GM19395 (cell line): Measurements from ENCODE around the gene RBM23.
"Not testable (repeated sequence)": the region's sequence is repeated elsewhere in the genome, so short reads cannot be mapped to it uniquely, and the experiment has no call there.

ENCODE experiments used
- ATAC-seq: cut with Tn5 transposase; IDR thresholded peaks from one replicate; pipeline ENCODE4 v1.9.1; 2021; ENCODE audit warnings: mild to moderate bottlenecking, moderate library complexity; ENCODE audit not compliant: unreplicated experiment

The RBM23 gene

DNA sequence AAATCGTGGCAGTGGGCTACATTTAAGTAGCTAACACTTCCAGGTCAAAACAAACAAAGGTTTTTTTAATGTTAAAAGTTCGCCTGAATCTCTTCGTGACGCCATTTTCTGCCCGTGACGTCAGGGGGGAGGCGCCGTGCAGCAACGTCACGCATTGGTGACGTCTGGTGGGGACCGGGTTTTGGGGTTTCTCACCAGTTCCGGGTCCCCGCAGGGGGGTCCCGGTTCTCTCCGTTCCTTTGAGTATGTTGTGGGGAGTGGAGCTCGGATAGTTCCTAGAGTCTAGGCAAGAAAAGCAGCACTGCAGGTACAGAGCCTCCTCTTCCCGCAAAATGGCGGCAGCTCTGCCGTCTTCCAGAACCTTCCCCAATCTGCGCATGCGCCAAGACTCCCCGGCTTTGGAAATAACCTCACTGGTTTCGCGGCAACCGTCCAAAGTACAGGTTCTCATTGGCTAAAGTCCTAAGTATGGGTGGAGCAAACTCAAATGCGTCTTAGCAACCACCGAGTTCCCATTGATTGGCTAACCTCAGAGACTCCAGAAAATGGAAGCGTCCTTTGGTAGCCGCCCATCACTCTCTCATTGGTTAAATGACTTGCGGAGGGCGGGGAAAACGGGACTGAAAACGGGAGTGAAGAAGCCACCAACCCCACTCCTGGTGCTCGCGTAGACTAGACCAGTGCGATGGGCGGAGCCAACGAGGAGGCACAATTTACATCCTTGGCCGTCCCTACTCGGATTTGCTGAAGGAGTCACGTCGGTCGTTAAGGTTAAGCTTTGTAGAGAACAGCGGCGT lies at the start of gene RBM23:
RBM23 (minus strand) TSS at position 346 of the 797 bp plus-strand sequence.
- peak; percentile 91 for ATAC-seq

DNA sequence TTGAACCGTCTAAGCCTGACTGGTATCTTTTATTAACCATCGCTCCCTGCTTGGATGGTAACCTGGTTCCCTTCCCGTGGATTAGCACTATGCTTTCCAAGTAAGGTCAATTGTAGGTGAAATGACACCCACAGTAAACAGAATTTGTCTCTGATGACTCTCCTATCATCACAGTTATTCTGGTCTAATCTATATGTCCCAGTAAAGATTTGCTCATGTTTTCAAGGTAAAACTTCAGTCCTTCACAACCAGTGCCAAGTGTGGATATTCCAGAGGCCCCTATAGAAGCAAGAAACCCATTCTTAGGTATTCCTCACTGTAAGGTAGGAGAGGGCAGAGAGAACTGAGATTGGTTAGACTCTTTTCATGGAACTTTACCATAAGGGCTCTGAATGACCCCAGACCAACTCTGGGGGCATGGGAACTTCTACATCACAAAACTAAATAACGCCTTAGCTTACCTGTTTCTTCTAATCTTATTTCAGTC lies 47.9 kb upstream of the RBM23 start:
- no peak for ATAC-seq

DNA sequence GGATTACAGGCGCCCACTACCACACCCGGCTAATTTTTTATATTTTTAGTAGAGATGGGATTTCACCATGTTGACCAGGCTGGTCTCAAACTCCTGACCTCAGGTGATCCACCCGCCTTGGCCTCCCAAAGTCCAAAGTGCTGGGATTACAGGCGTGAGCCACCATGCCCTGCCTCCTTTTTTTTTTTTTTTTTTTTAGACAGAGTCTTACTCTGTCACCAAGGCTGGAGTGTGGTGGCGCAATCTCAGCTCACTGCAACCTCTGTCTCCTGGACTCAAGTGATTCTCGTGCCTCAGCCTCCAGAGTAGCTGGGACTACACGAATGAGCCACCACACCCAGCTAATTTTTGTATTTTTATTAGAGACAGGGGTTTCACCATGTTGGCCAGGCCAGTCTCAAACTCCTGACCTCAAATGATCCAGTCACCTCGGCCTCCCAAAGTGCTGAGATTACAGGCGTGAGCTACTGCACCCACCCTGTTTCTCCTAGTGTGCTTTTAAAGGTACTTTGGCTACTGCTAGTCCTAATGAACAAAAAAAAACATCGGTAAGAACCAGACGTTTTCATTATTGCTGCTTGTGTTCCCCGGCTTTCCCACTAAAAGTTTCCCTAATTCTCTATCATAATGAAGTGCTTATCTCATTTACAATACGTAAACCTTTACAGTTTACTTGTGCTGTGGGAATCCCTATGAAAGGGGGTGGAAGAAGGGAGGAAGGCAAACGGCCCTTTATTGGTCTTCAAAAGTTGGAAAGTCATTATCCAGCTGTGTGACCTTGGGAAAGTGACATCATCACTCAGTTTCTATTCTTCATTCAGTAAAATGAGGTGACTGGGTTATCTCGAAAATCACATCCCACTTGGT lies 47.2 kb upstream of the RBM23 start:
- ATAC-seq: not testable (repeated sequence)

DNA sequence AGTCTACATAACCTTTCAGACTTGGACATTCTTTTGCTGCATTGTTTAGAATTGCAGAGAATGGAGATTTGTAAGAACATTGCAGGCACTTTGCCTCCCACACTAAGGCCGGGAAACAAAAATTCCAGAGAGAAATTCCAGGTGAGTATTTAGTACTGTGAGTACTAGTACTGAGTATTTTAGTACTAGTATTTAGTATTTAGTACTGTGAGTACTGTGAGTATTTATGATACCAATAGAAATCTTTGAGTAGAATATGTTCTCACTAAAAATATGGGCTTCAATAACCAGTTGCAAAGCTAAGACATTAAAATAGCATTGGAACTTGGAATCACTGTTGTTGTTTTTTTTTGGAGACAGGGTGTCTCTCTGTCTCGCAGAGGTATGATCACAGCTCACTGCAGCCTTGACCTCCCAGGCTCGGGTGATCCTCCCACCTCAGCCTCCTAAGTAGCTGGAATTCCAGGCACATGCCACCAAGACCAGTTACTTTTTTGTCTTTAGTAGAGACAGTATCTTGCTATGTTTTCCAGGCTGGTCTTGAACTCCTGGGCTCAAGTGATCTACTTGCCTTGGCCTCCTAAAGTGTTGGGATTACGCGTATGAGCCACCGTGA lies 43.2 kb upstream of the RBM23 start:
- ATAC-seq: no peak

DNA sequence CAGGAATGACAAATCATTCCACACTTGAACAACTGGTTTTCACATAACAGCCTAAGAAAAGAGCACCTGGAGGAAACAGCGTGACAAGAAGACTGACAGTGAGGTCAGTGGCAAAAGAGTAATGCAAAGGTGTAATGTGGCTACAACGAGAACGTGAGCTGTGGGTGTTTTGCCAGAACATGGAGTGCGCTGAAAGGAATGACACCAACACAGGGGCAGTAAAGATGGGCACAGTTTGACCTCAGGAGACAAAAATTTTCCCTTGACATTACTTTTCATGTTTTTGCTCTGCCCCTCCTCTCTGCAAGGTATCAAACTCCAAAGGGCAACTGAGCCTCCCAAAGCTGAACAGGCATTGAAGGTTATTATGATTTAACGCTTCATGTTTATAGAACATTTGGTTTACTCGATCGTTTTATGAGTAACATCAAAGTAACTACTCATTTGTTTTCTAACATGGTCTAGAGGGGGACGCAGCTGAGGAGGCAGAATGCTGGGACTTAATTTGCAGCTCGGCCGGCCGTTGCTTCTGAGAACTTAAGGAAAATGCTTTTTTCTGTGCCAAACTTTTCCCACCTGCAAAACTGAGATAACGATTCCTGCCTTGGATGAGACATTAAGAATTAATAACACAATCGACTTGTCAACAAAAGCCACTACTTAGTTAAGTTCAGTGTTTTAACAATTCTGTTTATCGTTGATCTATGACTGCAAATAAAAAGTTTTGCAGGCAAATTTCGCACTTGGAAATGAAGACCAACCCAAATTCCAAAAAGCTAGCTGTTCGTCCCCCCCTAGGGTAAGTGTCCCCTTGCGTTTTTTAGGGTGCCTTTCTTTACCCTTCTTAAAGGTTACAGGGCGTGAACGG lies 37.0 kb upstream of the RBM23 start:
- ATAC-seq: no peak

DNA sequence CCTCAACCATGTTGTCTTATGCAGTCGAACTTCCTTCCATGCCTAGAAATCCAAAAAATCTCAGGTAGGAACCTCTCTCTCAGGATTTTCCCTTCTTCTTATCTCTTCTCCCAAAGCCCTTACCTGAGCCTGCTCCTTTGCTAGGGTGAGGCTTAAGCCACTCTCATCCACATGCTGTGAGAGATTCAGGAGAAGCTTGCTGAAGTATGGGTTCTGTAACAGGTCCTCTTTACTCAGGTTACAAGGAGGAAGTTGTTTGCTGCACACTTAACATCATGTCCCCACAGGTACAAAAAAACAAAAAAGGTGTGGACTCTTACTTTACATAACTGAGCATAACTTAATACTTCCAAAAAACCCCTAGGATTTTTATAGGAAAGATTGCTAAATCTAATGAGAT lies 33.5 kb upstream of the RBM23 start:
- ATAC-seq: no peak

DNA sequence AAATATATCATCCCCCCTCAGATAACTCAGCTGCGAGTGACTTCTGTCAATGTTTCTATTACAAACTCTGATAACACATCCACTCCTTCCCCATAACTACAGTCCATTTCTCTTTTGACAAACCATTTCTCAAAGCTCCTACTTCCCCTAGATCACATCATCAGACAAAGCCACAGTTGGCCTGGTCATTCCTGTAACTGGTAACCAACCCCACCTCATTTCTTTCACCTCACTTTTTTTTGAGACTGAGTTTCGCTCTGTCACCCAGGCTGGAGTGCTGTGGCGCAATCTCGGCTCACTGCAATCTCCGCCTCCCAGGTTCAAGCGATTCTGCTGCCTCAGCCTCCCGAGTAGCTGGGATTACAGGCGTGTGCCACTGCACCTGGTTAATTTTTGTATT lies 32.8 kb upstream of the RBM23 start:
- ATAC-seq: not testable (repeated sequence)

DNA sequence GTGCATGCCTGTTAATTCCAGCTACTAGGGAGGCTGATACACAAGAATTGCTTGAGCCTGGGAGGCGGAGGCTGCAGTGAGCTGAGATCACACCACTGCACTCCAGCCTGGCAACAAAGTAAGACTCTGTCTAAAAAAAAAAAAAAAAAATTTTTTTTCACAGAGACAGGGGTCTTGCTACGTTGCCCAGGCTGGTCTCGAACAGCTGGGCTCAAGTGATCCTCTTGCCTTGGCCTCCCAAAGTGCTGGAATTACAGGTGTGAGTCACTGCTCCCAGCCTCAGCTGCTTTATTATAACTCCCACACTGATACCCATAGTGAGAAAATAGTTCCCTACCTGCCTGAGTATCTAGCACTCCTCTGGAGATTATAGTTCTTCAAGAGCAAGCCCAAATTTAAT lies 26.7 kb upstream of the RBM23 start:
- no peak for ATAC-seq

DNA sequence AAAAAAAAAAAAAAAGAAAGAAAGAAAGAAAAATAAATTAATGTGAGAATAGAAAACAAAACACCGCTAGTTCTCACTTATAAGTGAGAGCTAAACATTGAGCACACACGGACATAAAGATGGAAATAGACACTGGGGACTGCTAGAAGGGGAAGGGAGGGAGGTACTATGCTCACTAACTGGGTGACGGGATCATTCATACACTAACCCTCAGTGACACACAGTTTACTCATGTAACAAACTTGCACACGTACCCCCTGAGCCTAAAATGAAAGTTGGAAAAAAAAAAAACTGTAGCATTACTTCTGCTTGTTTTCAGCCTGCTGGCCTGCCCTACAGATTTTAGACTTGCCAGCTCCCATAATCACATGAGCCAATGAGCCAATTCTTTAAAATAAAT lies 20.7 kb upstream of the RBM23 start:
- ATAC-seq: no peak

DNA sequence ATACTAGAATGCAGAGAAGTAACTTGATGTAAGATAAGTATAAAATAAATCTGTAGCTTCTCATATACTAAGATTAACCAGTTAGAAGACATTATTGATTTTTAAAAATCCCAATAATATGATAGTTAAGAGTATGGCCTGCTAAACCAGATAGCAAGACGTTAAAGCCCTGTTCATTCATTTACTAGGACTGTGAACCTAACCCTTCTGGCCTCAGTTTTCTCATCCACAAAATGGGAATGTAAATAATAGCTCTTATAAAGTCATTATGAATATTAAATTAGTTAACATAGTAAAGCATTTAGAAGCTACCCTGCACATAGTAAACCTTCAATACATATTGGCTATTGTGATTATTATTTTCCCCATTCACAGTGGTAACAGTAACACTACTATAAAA lies 16.2 kb upstream of the RBM23 start:
- no peak for ATAC-seq

DNA sequence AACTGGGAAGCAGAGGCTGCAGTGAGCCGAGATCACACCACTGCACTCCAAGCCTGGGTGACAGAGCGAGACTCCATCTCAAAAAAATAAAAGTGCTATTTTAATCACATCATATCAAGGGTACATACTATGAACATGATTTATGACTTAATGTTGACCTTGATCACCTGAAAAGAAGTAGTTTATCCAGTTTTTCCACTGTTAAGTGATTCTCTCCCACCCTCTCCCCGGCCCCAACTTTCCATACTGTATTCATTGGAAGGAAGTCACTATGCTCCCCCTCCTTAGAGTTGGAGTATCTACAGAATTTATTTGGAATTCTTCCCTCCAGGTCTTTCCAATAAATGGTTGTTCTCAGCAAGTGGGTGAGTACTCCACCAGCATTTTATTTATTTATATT lies 13.2 kb upstream of the RBM23 start:
- no peak for ATAC-seq

DNA sequence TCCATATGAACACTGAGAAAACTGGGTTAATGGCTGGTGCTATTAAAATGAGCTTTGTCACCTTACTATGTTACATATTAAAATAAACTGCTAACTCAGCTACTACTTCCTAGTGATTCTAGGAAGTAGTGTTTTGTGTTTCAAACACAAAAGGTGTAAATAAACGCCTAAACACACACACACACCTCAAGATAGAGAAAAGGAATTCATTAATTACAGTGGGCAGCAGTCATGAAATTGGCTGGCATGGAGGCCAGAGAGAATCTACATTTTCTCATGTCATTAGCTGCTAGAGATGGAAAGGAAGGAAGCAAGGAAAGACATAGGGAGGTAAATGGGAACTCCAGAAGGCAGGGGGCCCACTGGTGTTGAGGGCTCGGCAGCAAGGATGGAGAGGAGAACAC lies 11.0 kb upstream of the RBM23 start:
- ATAC-seq: no peak

DNA sequence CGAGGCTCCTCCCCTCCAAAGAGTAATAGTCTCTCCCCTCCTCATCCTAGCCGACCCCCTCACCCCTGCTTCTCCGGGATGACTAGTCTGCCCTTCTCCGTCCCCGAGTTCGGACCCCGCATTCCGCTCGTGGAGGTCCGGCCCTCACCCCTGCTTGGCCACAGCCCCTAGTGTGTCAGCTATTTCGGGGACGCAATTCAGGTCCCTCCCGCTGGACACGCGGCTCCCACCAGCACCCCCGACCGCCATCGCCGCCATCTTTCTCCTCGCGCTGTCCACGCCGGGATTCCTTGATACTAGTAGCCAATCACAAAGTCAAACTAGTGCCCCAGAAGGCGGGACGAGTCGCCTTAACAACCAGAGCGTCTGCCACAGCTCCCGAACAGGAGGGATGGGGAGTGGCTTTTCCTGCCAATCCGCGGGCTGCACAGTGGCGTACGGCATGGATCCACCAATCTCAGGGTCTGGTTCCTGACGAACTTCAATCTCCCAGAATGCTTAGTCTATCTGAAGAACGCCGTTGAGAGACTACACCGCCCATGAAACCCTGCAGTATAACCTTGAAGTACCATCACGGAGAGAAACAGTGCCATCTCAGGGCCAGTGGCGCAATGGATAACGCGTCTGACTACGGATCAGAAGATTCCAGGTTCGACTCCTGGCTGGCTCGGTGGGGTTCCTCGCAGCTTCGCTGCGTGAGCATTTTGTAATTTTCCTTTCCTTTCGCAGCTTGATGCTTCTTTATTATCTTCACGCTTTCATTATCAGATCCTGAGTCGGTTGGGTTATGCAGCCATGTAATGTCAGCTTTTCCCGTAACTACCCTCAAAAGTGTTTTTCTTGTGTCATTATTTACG lies 10.4 kb upstream of the RBM23 start, which contains the start of gene PRMT5:
PRMT5 (minus strand) TSS at position 273 of the 857 bp plus-strand sequence; CDS start at position 258, 15 bp downstream.
- peak; percentile 96 for ATAC-seq

DNA sequence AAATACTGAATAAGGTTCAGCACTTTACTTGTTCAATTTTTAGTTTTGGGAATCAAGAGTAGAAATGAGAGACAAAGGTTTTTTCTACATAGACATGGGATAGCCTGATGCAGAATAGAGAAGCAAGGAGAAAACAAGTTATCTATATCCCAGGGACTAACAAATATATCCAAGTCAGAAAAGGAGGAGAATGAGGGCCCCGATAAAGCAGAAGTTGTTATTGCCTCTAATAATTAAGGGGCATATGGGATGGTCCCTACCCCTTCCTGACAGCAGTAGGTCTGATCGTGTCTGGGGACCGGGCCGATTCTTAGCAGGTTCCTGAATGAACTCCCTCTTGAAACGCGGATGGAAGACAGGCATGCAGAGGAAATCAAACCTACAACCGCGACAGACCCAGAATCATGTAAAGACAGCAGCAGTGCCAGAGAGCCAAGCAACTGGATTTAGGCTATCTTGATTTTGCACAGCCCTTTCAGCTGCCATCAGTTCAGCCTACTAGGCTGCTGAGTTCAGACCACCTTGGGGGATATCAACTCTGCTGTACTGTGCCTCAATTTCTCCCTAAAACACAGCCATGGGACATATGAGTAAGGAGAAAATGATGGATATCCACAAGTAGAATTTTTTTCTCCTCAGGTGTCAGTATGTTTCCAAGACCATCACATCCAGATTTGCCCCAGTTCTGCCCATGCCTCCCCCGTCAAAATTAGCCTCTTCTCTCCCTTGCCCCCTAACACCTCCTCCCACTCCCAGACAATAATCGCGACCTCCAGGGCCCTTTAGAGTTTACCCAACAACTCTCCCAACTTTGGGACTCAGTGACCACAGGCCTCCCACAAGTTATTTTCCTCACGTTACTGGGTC lies 9.5 kb upstream of the RBM23 start:
- ATAC-seq: no peak

DNA sequence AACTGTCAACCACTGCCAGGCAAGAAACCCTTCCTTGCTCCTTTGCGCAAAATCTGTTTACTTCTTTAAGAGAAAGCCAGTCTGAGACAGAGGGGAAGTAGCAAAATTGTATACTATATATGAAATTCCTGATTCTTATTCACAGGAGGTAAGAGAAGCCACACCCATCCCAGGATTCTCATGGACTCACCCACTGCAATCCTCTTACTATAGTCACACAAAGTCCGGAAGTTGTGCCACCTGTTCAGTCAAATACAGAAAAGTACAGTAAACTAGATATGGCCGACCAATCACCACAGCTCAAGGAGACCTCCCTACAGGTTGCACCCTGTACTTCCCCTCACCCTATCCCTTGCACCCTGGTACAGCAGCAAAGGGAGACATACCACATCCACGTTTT lies 7.4 kb upstream of the RBM23 start:
- ATAC-seq: no peak

DNA sequence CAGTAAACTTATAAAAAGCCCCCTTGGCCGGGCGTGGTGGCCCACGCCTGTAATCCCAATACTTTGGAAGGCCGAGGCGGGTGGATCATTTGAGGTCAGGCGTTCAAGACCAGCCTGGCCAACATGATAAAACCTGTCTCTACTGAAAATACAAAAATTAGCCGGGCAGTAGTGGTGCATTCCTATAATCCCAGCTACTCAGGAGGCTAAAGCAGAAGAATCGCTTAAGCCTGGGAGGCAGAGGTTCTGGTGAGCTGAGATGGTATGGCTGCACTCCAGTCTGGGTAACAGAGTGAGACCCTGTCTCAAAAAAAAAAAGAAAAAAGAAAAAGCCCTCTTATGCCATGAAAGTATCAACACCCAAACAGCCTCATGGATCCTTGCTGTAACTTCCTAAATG lies 6.6 kb upstream of the RBM23 start:
- ATAC-seq: no peak

DNA sequence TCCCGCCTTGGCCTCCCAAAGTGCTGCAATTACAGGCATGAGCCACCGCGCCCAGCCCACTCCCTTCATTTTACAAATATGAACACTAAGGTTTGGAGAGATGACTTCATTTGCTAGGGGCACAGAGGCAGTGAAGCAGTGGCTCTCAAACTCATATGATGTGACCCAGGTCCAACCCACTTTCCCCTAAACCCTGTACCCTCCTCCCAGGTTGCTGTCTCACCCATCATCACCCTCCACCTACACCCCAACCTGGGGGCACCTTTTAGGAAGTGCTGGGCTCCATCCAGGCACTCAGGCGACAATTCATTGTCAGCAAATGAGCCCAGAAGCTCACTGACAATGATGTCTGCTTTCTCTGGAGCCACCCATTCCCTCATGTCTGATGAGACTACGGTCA lies 4.8 kb upstream of the RBM23 start:
- no peak for ATAC-seq

DNA sequence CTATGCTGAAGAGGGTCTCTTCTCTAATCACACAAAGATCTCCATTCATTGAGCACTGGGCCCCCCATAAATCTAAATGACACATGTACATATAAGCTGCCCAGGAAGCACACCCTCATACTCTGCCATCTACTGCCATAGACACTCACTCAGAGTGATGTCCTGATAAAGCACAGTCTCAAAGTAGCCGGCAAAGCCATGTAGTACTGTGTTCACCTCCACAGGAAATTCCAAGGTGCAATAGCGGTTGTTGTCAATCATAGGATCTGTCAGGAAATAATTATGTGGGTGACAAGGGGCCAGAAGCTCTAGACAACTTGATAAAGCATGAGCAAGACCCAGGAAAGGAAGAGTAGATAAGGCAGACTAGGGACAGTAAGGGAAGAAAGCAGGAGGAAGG lies 3.3 kb upstream of the RBM23 start:
- no peak for ATAC-seq

DNA sequence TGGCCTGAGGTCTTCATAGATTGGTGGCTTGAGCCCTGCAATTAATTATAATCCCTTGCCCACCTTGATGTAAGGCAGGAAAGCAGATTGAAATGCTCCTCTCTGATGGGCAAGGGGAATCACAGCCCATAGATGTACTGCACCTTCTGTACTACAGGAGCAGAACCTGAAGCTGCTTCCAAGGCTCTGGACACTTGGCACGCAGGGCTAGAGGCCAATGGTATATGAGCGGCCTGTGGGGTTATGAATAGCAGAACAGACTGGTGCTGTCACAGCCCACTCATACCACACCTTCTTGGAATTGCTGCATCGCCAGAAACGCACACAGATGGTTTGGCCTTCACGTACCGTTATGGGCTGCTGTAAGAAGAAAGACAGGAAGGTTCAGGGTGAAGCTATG lies 1.7 kb upstream of the RBM23 start:
- ATAC-seq: no peak
